GM18517 (cell line): ENCODE results near the gene CPAMD8.
"Not testable (repeated sequence)": the region's sequence is repeated elsewhere in the genome, so short reads cannot be mapped to it uniquely, and the experiment has no call there.

Experiments
- ATAC-seq: cut with Tn5 transposase; IDR thresholded peaks from one replicate; pipeline ENCODE4 v1.9.1; 2021; ENCODE audit warnings: mild to moderate bottlenecking, moderate library complexity; ENCODE audit not compliant: unreplicated experiment

CPAMD8 gene

GRCh38 chr19:17004386-17004785, 22.2 kb downstream of the CPAMD8 start:
- ATAC-seq, result no peak

DNA sequence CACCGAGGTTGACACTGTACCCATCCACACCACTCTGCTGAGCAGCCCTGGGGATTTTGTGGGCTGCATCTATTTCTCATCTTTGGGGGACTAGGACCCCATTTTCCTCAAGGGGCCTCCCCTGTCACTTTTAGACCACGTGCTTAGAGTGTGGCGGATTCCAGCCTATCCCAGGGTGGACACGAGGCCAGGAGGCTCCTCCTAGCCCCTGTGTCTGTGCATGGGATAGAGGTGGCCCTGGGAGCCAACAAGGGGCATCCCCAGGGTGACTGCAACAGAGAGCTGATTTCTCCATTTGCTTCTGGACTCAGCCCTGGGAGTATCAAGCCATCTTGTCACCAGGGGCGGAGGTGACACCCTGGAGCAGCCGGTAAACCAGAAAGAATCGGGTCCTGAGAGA, 24.2 kb downstream of the CPAMD8 start:
- no peak for ATAC-seq

GRCh38 chr19:17001603-17002183, 24.9 kb downstream of the CPAMD8 start:
- ATAC-seq, result no peak

- no peak for ATAC-seq
These were observed 27.9 kb downstream of the CPAMD8 start for GRCh38 chr19:16998635-16999194.

GRCh38 chr19:16996838-16997490, 29.6 kb downstream of the CPAMD8 start:
- ATAC-seq, result not testable (repeated sequence)

DNA sequence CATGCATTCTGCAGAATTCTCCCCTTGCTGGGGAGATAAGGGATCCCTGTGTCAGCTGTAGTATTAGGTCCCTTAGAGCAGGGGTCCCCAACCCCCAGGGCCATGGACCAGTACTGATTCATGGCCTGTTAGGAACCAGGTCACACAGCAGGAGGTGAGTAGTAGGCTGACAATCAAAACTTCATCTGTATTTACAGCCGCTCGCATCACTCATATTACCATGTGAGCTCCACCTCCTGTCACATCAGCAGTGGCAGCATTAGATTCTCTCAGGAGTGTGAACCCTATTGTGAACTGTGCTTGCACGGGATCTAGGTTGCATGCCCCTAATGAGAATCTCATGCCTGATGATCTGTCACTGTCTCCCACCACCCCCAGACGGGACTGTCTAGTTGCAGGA, 37.9 kb downstream of the CPAMD8 start:
- no peak for ATAC-seq

DNA sequence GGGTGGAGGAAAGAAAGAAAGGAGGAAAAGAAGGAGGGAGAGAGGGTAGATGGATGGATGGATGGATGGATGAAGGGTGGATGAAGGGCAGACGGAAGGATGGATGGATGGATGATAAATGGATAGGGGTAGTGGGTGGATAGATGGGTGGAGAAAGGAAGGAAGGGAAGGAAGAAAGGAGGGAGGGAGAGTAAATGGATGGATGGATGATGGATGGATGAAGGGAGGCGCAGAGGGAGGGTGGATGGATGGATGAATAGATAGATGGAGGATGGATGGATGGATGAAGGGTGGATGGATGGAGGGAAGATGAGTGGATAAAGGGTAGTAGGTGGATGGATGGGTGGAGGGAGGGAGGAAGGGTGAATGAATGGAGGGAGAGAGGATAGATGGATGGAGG, 41.2 kb downstream of the CPAMD8 start:
- no peak for ATAC-seq

DNA sequence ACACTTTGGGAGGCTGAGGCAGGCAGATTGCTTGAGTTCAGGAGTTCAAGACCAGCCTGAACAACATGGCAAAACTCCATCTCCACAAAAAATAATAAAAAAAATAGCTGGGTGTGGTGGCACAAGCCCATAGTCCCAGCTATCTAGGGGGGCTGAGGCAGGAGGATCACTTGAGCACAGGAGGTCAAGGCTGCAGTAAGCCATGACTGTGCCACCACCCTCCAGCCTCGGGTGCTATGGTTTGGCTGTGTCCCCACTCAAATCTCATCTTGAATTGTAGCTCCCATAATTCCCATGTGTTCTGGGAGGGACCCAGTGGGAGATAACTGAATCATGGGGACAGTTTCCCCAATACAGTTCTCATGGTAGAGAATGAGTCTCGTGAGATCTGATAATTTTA, 44.0 kb downstream of the CPAMD8 start:
- ATAC-seq, result not testable (repeated sequence)

GRCh38 chr19:16978839-16979802, 47.5 kb downstream of the CPAMD8 start:
- no peak for ATAC-seq

DNA sequence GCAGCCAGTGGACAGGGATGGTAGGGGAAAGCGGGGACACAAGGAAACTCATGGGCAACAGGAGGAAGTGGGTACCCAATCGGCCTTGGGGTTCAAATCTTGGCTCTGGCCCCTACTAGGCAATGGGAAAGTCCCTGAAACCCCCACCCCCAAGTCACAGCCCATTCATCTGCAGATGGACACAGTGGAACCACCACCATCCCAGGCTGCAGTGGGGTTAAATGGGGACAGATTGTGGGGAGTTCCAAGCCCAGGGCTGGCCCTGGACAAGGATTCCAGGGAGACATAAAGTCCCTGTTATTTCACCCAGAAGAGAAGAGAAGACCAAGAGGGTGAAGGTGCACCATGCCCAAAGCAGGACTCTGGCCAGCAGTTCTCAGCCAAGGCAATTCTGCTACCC, 48.5 kb downstream of the CPAMD8 start:
- ATAC-seq, result no peak

GRCh38 chr19:16977306-16977705, 49.3 kb downstream of the CPAMD8 start:
- ATAC-seq, result no peak

GRCh38 chr19:16976446-16976845, 50.2 kb downstream of the CPAMD8 start:
- no peak for ATAC-seq

- no peak for ATAC-seq
These were observed 55.8 kb downstream of the CPAMD8 start for GRCh38 chr19:16970821-16971220.

DNA sequence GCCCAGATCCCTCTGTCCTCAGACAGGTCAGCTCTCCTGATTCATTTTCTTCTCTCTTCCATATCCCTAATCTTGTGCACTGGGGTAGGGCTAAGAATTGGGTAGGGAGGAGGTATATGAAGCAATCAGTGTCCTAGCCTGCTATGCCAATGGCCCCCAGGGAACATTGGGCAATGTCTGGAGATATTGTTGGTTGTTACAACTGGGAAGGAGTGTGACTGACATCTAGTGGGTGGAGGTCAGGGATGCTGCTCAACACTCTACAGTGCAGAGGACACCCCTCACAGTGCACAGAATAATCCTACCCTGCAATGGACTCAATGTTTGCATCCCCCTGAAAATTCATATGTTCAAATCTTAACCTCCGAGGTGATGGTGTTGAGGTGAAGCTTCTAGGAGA, 57.5 kb downstream of the CPAMD8 start:
- no peak for ATAC-seq

- not testable (repeated sequence) for ATAC-seq
These were observed 65.4 kb downstream of the CPAMD8 start for GRCh38 chr19:16960996-16961822.

GRCh38 chr19:16958277-16958676, 68.3 kb downstream of the CPAMD8 start:
- not testable (repeated sequence) for ATAC-seq

DNA sequence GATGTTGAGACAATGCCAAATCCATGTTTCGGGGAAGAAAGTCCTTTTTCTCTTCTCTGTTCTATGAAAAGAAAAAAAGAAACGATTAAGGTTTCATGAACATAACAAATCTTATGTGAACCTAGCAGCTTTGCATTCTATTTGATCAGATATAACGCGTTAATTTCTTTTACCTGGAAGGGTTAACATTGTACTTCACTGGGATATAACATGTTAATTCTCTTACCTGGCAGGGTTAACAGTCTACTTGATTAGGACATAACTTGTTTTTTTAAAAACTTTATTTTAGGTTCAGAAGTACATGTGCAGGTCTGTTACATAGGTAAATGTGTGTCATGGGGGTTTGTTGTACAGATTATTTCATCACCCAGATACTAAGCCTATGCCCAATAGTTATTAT, 68.8 kb downstream of the CPAMD8 start:
- ATAC-seq, result no peak

- ATAC-seq, result no peak
These were observed 69.4 kb downstream of the CPAMD8 start for GRCh38 chr19:16957151-16957701.

DNA sequence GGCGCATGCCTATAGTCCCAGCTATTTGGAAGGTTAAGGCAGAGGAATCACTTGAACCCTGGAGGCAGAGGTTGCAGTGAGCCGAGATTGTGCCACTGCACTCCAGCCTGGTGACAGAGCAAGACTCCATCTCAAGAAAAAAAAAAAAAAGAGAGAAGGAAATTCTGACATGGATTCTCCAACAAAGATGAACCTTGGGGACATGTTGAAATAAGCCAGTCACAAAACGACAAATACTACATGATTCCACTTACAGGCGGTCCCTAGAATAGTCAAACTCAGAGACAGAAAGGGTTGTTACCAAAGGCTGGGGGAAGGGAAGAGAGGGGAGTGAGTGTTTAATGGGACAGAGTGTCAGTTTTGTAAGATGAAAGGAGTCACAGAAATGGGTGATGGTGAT, 71.4 kb downstream of the CPAMD8 start:
- ATAC-seq, result no peak

DNA sequence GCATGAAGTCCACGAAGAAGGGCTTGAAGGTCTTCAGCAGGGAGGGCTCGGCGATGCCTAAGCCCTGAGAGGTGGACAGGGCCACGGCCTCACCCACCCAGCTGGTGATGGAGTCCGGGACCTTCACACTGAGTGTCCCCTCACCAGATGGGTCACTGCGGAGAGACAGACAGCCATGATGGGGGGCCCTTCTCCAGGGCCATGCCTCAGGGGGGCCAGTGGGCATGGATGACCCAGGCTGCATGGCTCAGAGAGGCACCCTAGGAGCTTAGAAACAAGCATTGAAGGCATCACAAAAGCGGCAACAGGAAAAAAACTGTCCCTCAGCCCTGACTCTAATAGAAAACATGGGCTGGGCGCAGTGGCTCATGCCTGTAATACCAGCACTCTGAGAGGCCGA, 74.6 kb downstream of the CPAMD8 start:
- no peak for ATAC-seq
